Measurements from ENCODE around the gene ADAM12. TPM values are rescaled to one million over a fixed set of nuclear protein-coding genes. Genes with fewer than 3 reads are reported as not detected.

ADAM12 gene
- total RNA-seq, 1 donor from 2014 or later = 100 TPM

DNA sequence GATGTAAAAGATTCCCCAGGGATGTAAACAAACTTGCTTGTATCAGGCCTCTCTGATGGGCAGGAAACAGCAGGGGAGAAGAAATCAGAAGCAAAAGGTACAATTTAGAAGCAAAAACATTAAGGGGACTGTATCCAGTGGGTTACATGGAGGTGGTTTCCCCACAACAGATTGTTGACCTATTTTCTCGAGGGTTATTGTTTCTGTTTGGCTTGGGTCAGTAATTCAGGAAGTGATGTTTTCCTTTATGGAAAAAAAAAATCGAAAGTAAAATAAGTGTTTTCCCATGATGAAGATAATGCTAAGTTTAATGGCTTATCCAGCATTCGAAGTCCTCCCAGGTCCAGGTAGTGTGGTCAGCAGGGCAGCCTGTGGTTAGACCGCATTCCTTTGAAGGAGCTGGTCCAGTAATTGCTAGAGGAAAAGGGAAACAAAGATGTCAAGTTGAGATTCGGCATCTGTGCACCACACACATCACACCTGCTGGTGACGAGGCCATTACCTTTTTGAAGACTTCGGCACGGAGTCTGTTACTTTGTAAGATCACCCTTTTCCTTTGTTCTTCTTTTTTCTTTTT lies 37.3 kb upstream of the ADAM12 start:
- H3K9ac ChIP-seq (ENCODE audit: low read length) = no peak overlapping the region

DNA sequence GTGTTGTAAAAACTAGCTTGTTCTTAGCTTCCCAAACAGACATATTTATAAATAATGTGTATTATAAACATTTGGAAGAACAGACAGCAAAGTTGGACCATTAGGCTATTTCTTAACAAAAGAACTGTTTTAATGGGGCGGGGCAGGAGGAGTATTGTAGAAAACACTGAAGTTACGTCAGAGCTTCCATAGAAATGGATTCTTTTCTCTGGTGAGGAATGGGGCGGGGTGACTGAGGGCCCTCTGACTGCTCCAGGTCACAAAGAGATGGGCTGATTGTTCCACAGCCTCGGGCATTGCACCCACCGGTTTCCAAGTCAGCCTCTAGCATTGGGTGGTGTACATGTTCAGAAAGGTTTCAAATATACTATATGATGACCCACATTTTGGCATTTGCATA lies 36.8 kb upstream of the ADAM12 start:
- no peak for DNase-seq (ENCODE audit: low read depth)
- Histone ChIP-seq H3K9me3 (ENCODE audit: insufficient read depth, low read depth, low read length) (peaks cover 17% of the 10 kb centered on the region), H3K27me3 (ENCODE audit: insufficient read depth, low read length) (no peaks in the 10 kb centered on the region), H3K27ac (ENCODE audit: low read depth, low read length) (no peak overlapping the region), H3K36me3 (ENCODE audit: insufficient read depth, low read length) (no peaks in the 10 kb centered on the region), H3K9ac (ENCODE audit: low read length) (no peak overlapping the region), H3K79me2 (ENCODE audit: insufficient read depth, low read length) (no peaks in the 10 kb centered on the region), H3K4me3 (ENCODE audit: insufficient read depth, low read depth, low read length) (no peak overlapping the region), H3K4me2 (ENCODE audit: low read length) (no peak overlapping the region), H2AFZ (ENCODE audit: low read depth, low read length) (no peak overlapping the region), H3K4me1 (ENCODE audit: insufficient read depth, low read length) (peaks cover 18% of the 10 kb centered on the region), H4K20me1 (ENCODE audit: insufficient read depth, low read length) (no peaks in the 10 kb centered on the region)
- Mint-ChIP-seq H3K27ac (ENCODE audit: unreplicated experiment) (no peak overlapping the region), H3K4me1 (ENCODE audit: low read depth, unreplicated experiment) (peaks cover 38% of the 10 kb centered on the region), H3K27me3 (ENCODE audit: low read depth, unreplicated experiment) (peaks cover 2% of the 10 kb centered on the region), H3K4me3 (ENCODE audit: unreplicated experiment) (no peak overlapping the region), H3K9me3 (ENCODE audit: unreplicated experiment) (peaks cover 7% of the 10 kb centered on the region), H3K36me3 (ENCODE audit: low read depth, unreplicated experiment) (peaks cover 4% of the 10 kb centered on the region)
- TF ChIP-seq, protein P1, sequence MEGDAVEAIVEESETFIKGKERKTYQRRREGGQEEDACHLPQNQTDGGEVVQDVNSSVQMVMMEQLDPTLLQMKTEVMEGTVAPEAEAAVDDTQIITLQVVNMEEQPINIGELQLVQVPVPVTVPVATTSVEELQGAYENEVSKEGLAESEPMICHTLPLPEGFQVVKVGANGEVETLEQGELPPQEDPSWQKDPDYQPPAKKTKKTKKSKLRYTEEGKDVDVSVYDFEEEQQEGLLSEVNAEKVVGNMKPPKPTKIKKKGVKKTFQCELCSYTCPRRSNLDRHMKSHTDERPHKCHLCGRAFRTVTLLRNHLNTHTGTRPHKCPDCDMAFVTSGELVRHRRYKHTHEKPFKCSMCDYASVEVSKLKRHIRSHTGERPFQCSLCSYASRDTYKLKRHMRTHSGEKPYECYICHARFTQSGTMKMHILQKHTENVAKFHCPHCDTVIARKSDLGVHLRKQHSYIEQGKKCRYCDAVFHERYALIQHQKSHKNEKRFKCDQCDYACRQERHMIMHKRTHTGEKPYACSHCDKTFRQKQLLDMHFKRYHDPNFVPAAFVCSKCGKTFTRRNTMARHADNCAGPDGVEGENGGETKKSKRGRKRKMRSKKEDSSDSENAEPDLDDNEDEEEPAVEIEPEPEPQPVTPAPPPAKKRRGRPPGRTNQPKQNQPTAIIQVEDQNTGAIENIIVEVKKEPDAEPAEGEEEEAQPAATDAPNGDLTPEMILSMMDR (IDR thresholded peaks at IDR 0.05; ENCODE audit: insufficient read depth, low read depth, low read length) = no peak
- no peak for TF ChIP-seq EZH2 (IDR thresholded peaks at IDR 0.05; ENCODE audit: insufficient read depth, low read length)
- no peak for FAIRE-seq

More for the DNA sequence above, 37.3 kb upstream of the ADAM12 start:
- Histone ChIP-seq H2AFZ (ENCODE audit: low read depth, low read length) (no peak overlapping the region), H3K4me3 (ENCODE audit: insufficient read depth, low read depth, low read length) (no peak overlapping the region), H3K9me3 (ENCODE audit: insufficient read depth, low read depth, low read length) (peaks cover 17% of the 10 kb centered on the region), H4K20me1 (ENCODE audit: insufficient read depth, low read length) (no peaks in the 10 kb centered on the region), H3K4me2 (ENCODE audit: low read length) (no peak overlapping the region), H3K27ac (ENCODE audit: low read depth, low read length) (no peak overlapping the region), H3K4me1 (ENCODE audit: insufficient read depth, low read length) (peaks cover 18% of the 10 kb centered on the region), H3K36me3 (ENCODE audit: insufficient read depth, low read length) (no peaks in the 10 kb centered on the region), H3K27me3 (ENCODE audit: insufficient read depth, low read length) (no peaks in the 10 kb centered on the region), H3K79me2 (ENCODE audit: insufficient read depth, low read length) (no peaks in the 10 kb centered on the region)
- no peak overlapping the region for H3K4me3 Mint-ChIP-seq (ENCODE audit: unreplicated experiment)
- H3K36me3 Mint-ChIP-seq (ENCODE audit: low read depth, unreplicated experiment) = peaks cover 4% of the 10 kb centered on the region
- peaks cover 7% of the 10 kb centered on the region for H3K9me3 Mint-ChIP-seq (ENCODE audit: unreplicated experiment)
- peaks cover 2% of the 10 kb centered on the region for H3K27me3 Mint-ChIP-seq (ENCODE audit: low read depth, unreplicated experiment)
- DNase-seq (ENCODE audit: low read depth) (no peak), FAIRE-seq (peak; percentile 13)
- peaks cover 36% of the 10 kb centered on the region for H3K4me1 Mint-ChIP-seq (ENCODE audit: low read depth, unreplicated experiment)
- H3K27ac Mint-ChIP-seq (ENCODE audit: unreplicated experiment) = no peak overlapping the region
- no peak for TF ChIP-seq EZH2 (IDR thresholded peaks at IDR 0.05; ENCODE audit: insufficient read depth, low read length)
- TF ChIP-seq, protein P1 (IDR thresholded peaks at IDR 0.05; ENCODE audit: insufficient read depth, low read depth, low read length) = no peak

DNA sequence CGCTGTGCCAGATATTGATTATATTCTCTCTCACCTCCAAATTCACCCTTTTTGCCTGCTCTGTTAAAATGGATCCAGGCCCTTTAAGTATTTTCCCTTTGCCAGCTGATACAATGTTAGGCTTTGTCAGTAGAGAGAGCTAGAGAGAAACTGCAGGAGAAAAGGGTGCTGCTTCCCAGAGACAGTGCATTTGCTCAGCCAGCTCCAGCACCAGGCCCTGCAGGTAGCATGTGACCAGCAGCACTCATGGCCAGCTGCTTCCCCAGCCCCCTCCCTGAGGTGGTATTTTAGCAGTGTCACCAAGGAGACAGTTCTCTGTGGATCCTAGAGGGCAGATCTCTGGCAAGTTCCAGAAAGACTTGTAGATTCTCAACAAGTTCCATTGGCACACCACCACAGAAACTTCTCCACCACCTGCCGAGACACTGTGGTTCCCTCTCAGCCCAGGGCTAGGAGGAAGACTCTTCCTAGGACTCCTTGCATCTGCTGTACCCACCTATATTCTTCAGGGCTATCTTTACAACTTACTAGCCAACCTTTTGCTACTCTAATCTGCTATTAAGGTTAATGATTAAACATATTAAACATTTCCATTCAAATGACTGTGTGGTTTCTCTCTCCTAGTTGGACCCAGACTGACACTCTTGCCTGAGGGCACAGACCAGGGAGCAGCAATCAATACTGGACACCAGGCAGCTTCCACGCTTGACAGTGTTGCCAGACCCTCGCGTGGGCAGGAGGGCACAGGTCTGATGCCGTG lies 35.6 kb upstream of the ADAM12 start:
- FAIRE-seq = no peak

More for the DNA sequence above, 35.6 kb upstream of the ADAM12 start:
- Histone ChIP-seq H3K27ac (ENCODE audit: low read depth, low read length) (no peak overlapping the region), H3K27me3 (ENCODE audit: insufficient read depth, low read length) (no peaks in the 10 kb centered on the region), H3K36me3 (ENCODE audit: insufficient read depth, low read length) (no peaks in the 10 kb centered on the region), H3K4me3 (ENCODE audit: insufficient read depth, low read depth, low read length) (no peak overlapping the region), H3K9me3 (ENCODE audit: insufficient read depth, low read depth, low read length) (peaks cover 20% of the 10 kb centered on the region), H4K20me1 (ENCODE audit: insufficient read depth, low read length) (no peaks in the 10 kb centered on the region), H3K9ac (ENCODE audit: low read length) (no peak overlapping the region), H3K4me1 (ENCODE audit: insufficient read depth, low read length) (peaks cover 18% of the 10 kb centered on the region), H3K4me2 (ENCODE audit: low read length) (no peak overlapping the region), H3K79me2 (ENCODE audit: insufficient read depth, low read length) (no peaks in the 10 kb centered on the region), H2AFZ (ENCODE audit: low read depth, low read length) (no peak overlapping the region)
- H3K27me3 Mint-ChIP-seq (ENCODE audit: low read depth, unreplicated experiment) = no peaks in the 10 kb centered on the region
- no peak for DNase-seq (ENCODE audit: low read depth)
- H3K27ac Mint-ChIP-seq (ENCODE audit: unreplicated experiment) = peak overlapping the region; percentile 98
- peaks cover 4% of the 10 kb centered on the region for H3K36me3 Mint-ChIP-seq (ENCODE audit: low read depth, unreplicated experiment)
- H3K4me1 Mint-ChIP-seq (ENCODE audit: low read depth, unreplicated experiment) = peaks cover 38% of the 10 kb centered on the region
- no peak overlapping the region for H3K4me3 Mint-ChIP-seq (ENCODE audit: unreplicated experiment)
- TF ChIP-seq, protein P1 (IDR thresholded peaks at IDR 0.05; ENCODE audit: insufficient read depth, low read depth, low read length) = no peak
- no peak for TF ChIP-seq EZH2 (IDR thresholded peaks at IDR 0.05; ENCODE audit: insufficient read depth, low read length)
- H3K9me3 Mint-ChIP-seq (ENCODE audit: unreplicated experiment) = peaks cover 8% of the 10 kb centered on the region

Measured in astrocyte (in vitro differentiated cells and primary cell).